Stimulated activated CD8-positive, alpha-beta memory T cell treated with anti-CD3 and anti-CD28 coated beads, Interleukin-12 subunit alpha, Interleukin-12 subunit beta, amount 100 ng/mL, for 24 hours (primary cell): ENCODE data around the gene RAB15.

Experiments
- DNase-seq: peaks from one replicate; pipeline ENCODE4 v3.0.0-alpha.2; 2020; ENCODE audit errors: extremely low read depth

The RAB15 gene

GRCh38 chr14:64955297-64955696 is 16.8 kb downstream of the RAB15 start:
- DNase-seq = no peak

- DNase-seq = no peak
Measured at GRCh38 chr14:64954491-64955240, 17.5 kb downstream of the RAB15 start.

DNA sequence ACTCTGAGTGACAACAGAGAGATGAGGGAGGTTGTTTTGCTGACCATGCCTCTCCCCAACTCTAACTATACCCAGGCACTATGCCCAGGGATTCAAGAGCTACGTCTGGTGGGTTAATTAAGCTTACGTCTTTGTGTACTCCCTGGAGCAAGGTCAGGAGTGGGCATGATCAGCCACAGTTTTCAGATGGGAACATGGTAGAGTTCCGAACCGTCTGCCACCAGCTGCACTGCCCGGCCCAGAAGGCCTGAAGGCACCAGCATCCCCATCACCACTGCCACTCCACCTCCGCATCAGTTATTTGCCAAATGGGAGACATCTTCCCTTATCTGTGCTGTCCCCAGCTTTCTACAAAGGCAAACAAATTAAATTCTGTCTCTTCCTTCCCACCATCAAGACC is 18.5 kb downstream of the RAB15 start:
- DNase-seq = no peak

- DNase-seq = no peak
Measured at GRCh38 chr14:64953310-64953654, 18.9 kb downstream of the RAB15 start.

DNA sequence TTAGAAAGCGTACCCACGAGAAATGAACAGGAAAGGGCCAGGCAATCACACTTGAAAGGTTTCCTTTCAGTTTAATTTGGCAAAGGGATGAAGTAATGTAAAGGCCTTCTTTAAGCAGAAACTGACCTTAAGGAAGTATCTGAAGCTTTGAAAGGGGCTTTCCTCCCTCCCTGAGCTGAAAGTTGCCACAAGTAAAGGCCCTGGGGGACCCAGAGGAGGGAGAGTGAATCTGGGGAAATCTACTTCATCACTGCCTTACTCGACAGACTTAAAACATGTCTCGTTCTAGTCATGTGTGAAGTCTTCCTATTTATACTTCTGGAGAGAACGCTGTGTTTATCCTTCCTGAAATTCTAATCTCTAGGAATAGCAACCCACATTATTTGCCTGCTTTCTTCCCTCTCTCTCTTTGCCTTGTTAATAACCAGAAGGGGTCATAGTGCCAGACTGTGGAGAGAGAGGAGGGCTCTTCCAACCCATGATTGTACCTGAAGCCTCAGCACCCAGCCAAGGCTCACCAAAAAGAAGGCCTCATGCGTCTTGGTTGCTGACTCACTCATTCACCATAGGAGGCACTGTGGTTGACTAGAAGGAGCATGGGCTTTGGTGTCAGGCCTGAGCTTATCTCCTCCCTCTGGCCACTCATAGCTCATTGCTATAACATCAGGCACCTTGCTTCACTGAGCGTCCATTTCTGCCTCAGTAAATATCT is 19.4 kb downstream of the RAB15 start:
- no peak for DNase-seq

DNA sequence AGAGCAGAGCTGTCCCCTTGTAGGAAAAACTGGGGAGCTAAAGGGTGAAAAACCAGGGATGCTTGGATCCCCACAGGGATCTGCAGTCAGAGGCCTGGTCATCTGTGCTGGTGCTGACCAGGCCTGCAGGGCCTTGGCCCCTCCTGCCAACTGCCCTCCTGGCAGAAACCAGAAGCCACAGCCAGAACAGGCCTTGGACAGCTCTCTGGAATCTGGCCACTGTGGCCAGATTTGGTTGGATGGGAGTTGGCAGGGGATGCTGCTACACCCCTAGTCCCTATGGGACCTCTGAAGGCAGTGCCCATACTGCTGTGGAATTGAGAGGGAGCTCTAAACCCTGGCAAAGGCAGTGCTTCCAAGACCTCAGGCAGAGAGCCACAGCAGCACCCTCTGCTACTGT is 20.4 kb downstream of the RAB15 start:
- DNase-seq = no peak

GRCh38 chr14:64951291-64951690 is 20.8 kb downstream of the RAB15 start:
- DNase-seq = no peak

- DNase-seq = no peak
Measured at GRCh38 chr14:64950889-64951288, 21.2 kb downstream of the RAB15 start.

- DNase-seq = no peak
Measured at GRCh38 chr14:64948612-64949210, 23.4 kb downstream of the RAB15 start.

- no peak for DNase-seq
Measured at GRCh38 chr14:64947710-64948611, 24.2 kb downstream of the RAB15 start.

GRCh38 chr14:64946310-64947045 is 25.7 kb downstream of the RAB15 start:
- DNase-seq = no peak

GRCh38 chr14:64945431-64946178 is 26.5 kb downstream of the RAB15 start:
- DNase-seq = no peak

DNA sequence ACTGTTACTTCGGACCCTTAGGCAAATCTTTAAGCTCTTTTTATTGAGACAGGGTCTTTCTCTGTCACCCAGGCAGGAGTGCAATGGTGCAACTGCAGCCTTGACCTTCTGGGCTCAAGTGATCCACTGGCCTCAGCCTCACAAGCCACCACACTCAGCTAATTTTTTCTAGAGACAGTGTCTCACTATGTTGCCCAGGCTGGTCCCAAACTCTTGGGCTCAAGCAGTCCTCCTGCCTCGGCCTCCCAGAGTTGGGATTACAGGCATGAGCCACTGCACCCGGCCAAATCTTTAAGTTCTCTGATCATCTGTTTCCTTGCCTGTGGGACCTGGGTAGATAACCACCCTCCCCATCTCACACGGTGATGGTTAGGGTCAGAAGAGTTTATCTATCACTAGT is 27.3 kb downstream of the RAB15 start:
- DNase-seq = no peak

DNA sequence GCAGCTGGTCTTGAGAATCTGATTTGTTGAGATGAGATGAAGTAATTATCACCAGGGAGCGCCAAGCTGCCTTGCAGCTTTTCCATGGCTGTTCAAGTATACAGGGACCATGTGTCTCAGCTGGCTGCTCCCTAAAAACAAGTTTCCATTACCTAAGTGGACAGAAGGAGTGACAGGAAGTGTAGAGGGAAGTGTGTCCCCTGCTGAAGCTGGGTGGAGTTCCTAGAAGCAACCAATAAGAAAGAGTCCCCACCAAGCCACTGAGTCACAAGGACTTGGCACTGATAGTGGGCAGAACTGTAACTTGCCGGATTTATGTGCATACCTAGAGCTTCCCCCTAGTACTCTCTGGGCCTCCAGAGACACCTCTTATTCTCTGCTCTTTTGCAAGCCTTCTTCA is 28.1 kb downstream of the RAB15 start:
- DNase-seq = no peak

GRCh38 chr14:64943556-64943955 is 28.6 kb downstream of the RAB15 start:
- no peak for DNase-seq

- no peak for DNase-seq
Measured at GRCh38 chr14:64942531-64943111, 29.5 kb downstream of the RAB15 start, which contains the start of gene GPX2. Gene GPX2 (minus strand): TSS chr14:64942745. CDS start chr14:64942726, 19 bp downstream.

DNA sequence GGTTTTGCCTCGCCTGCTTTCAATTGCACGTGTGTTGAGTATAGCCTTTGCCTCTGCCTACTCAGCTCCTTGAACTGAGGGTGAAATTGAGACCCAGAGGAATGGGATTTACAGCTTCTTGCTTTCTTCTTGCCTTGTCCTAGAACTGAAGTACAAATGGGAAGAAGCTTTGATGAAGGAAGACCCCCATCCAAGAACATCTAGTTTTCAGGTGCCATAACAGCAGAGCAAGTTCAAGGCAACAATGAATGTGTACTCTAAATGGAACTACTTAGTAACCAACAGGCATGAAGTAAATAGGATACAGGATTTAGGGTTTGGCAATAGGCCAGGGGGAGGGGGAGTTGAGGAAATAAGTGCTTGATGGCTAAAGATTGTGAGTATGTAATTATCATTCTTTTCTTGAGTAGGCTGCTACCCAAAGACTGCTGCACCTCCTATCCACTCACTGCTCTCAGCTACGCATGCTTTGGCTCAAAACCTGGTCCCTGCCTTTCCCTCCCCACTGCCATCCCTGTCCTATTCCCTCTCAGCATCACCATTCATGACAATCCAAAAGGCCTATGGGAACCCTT is 31.7 kb downstream of the RAB15 start:
- DNase-seq = no peak

DNA sequence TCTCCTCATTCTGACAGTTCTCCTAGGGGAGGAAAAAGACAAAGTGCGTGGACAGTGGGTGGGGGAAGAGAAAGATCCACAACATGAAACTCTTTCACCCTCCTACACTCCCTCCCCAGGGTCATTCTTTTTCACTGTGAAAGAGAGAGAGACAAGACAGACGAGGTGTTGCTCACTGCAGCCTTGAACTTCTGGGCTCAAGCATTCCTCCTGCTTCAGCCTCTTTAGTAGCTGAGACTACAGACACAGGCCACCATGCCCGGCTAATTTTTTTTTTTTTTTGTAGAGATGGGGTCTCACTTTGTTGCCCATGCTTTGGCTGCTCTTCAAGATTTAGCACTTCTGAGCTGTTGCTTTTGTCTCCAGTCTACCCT is 32.3 kb downstream of the RAB15 start:
- no peak for DNase-seq

GRCh38 chr14:64938972-64939816 is 32.9 kb downstream of the RAB15 start:
- DNase-seq = no peak
